SU-DHL-6 (cell line): Measurements from ENCODE around the gene IFNGR2.

Source experiments
- H2AFZ ChIP-seq: fragments of 200-600 bp; sonication (generic); 2 replicates; pipeline ENCODE4 v1.6.1; 2014; ENCODE audit warnings: low read depth, mild to moderate bottlenecking, moderate library complexity, mixed read lengths, antibody characterized with exemption, low read length; ENCODE audit not compliant: severe bottlenecking
- H3F3A ChIP-seq: fragments of 200-600 bp; shearing (Covaris generic); 2 replicates; pipeline ENCODE4 v1.6.0; 2016; ENCODE audit warnings: antibody characterized with exemption, mild to moderate bottlenecking; ENCODE audit not compliant: insufficient read depth
- H3K27ac ChIP-seq: fragments of 200-600 bp; sonication (generic); 2 replicates; pipeline ENCODE4 v1.5.1; 2016; ENCODE audit warnings: low read depth, mild to moderate bottlenecking, low read length, moderate library complexity, mixed read lengths
- H3K27me3 ChIP-seq: fragments of 200-600 bp; sonication (generic), shearing (Covaris generic); 2 replicates; pipeline ENCODE4 v1.6.0; 2014; ENCODE audit warnings: mild to moderate bottlenecking, low read length
- H3K36me3 ChIP-seq: fragments of 200-600 bp; sonication (generic); 2 replicates; pipeline ENCODE4 v1.6.1; 2014; ENCODE audit warnings: mild to moderate bottlenecking, low read length, mixed read lengths
- H3K4me2 ChIP-seq: fragments of 300-600, 200-600 bp; shearing (Covaris generic), sonication (generic); 2 replicates; pipeline ENCODE4 v1.6.0; 2014; ENCODE audit warnings: low read length, low read depth, mild to moderate bottlenecking; ENCODE audit not compliant: poor library complexity, severe bottlenecking
- H3K4me3 ChIP-seq: fragments of 200-600 bp; sonication (generic); 2 replicates; pipeline ENCODE4 v1.5.1; 2014; ENCODE audit warnings: antibody characterized with exemption, low read length, mild to moderate bottlenecking, mixed read lengths; ENCODE audit not compliant: insufficient read depth, poor library complexity, severe bottlenecking
- H3K79me2 ChIP-seq: fragments of 200-600 bp; sonication (generic); 2 replicates; pipeline ENCODE4 v1.6.1; 2014; ENCODE audit warnings: mild to moderate bottlenecking, low read length, moderate library complexity; ENCODE audit not compliant: insufficient read depth
- H3K9ac ChIP-seq: fragments of 200-600 bp; sonication (generic); 2 replicates; pipeline ENCODE4 v1.7.0; 2014; ENCODE audit warnings: mild to moderate bottlenecking, low read length
- H3K9me2 ChIP-seq: fragments of 200-600 bp; sonication (generic); replicated peaks from 2 replicates; pipeline ENCODE4 v1.6.1; 2014; ENCODE audit warnings: low read length; ENCODE audit not compliant: insufficient read depth
- H3K9me3 ChIP-seq: fragments of 200-600 bp; sonication (generic); 2 replicates; pipeline ENCODE4 v1.6.1; 2014; ENCODE audit warnings: low read length, mixed read lengths; ENCODE audit not compliant: insufficient read depth
- H4K20me1 ChIP-seq: fragments of 200-600 bp; sonication (generic); 2 replicates; pipeline ENCODE4 v1.6.1; 2014; ENCODE audit warnings: low read depth, mild to moderate bottlenecking, antibody characterized with exemption, low read length, moderate library complexity, mixed read lengths
- EZH2phosphoT487 ChIP-seq: fragments of 200-600 bp; sonication (generic), shearing (Covaris generic); conservative IDR thresholded peaks from 2 replicates; pipeline ENCODE4 v1.6.1; 2018; ENCODE audit warnings: mild to moderate bottlenecking, antibody characterized with exemption, low read length, moderate library complexity, mixed read lengths
- TF ChIP-seq, protein P1 (sequence below): fragments of 200-600 bp; sonication (generic); IDR thresholded peaks from one replicate; pipeline ENCODE4 v1.5.1; 2017; ENCODE audit warnings: antibody characterized with exemption, mild to moderate bottlenecking, low read length, moderate library complexity; ENCODE audit not compliant: insufficient read depth, poor library complexity, severe bottlenecking

The IFNGR2 gene

DNA sequence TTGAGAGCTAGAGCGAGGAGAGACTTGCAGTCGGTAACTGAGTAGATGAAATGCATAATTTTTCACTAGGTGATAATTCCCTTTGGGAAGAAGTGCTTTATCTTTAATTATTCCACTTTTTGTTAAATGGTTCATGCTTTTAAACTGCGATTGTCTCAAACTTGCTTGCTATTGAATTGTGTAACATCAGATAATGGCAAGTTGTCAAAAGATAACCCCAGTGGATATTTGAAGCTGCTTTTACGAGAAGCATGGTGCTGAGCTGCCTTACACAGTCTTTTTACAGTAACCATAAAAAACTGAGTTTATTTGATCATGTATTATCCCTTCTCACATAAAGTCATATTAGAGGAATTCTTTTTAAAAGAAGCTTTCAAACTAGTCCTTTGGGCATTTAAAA lies 46.4 kb downstream of the IFNGR2 start:
- H3K9me3 ChIP-seq = no peaks in the 10 kb centered on the region
- no peaks in the 10 kb centered on the region for H4K20me1 ChIP-seq
- H3K79me2 ChIP-seq = no peaks in the 10 kb centered on the region
- no peak for TF ChIP-seq EZH2phosphoT487
- TF ChIP-seq, protein P1, sequence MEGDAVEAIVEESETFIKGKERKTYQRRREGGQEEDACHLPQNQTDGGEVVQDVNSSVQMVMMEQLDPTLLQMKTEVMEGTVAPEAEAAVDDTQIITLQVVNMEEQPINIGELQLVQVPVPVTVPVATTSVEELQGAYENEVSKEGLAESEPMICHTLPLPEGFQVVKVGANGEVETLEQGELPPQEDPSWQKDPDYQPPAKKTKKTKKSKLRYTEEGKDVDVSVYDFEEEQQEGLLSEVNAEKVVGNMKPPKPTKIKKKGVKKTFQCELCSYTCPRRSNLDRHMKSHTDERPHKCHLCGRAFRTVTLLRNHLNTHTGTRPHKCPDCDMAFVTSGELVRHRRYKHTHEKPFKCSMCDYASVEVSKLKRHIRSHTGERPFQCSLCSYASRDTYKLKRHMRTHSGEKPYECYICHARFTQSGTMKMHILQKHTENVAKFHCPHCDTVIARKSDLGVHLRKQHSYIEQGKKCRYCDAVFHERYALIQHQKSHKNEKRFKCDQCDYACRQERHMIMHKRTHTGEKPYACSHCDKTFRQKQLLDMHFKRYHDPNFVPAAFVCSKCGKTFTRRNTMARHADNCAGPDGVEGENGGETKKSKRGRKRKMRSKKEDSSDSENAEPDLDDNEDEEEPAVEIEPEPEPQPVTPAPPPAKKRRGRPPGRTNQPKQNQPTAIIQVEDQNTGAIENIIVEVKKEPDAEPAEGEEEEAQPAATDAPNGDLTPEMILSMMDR = no peak
- H3K4me2 ChIP-seq = no peak overlapping the region
- no peaks in the 10 kb centered on the region for H3K27me3 ChIP-seq
- no peak overlapping the region for H3K9ac ChIP-seq
- H3F3A ChIP-seq = no peaks in the 10 kb centered on the region
- H3K36me3 ChIP-seq = no peaks in the 10 kb centered on the region
- no peak overlapping the region for H3K4me3 ChIP-seq
- H3K27ac ChIP-seq = no peak overlapping the region
- H2AFZ ChIP-seq = no peak overlapping the region
- H3K9me2 ChIP-seq = no peaks in the 10 kb centered on the region

DNA sequence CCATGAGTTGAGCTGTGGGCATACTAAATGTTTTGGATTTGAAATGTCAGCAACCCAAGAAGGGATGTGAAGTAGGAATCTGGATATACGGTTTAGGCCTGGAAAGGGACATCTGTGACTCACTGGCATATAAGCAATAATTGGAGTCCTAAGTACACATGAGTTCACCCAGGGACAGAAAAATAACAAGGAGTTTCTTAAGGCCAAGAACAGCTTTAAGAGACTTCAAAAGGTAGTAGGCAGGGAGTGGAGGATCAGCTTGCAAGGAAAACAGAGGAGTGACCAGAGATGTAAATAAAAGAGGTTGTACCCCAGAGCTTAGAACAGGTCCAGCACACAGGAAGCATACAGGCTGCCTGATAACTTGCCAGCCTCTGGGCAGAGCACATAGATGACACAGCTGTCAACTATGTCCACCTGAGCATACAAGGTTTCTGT lies 48.4 kb downstream of the IFNGR2 start:
- no peak for TF ChIP-seq EZH2phosphoT487
- TF ChIP-seq, protein P1 = no peak
- no peak overlapping the region for H2AFZ ChIP-seq
- no peak overlapping the region for H3K4me3 ChIP-seq
- no peak overlapping the region for H3K9ac ChIP-seq
- H3F3A ChIP-seq = no peaks in the 10 kb centered on the region; the same call in 1 of the 2 replicates
- no peaks in the 10 kb centered on the region for H3K27me3 ChIP-seq
- no peaks in the 10 kb centered on the region for H3K9me2 ChIP-seq
- no peak overlapping the region for H3K4me2 ChIP-seq
- H3K36me3 ChIP-seq = 0 out of 2 replicates have a peak, but pooled peaks cover 2% of the 10 kb centered on the region
- H3K27ac ChIP-seq = no peak overlapping the region
- no peaks in the 10 kb centered on the region for H4K20me1 ChIP-seq
- no peaks in the 10 kb centered on the region for H3K79me2 ChIP-seq
- H3K9me3 ChIP-seq = no peaks in the 10 kb centered on the region

DNA sequence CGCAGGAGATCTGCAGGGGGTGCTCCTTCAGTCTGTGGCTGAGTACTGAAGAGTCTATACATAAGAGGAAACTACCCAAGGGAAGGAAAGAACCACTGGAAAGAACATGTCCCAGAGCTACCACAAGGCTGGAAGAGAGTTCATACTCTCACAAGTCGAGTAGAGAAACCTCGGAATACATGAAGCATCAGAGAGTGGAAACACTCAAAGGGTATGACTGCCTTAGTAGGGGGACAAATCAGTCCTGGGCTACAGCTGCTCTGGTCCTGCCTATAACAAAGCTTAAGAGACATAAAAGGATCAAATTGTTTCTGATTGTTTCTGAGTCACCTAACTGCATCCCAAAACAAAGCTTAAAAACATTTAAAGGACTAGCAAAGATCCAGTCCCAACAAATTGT lies 49.1 kb downstream of the IFNGR2 start:
- Histone ChIP-seq H2AFZ (no peak overlapping the region), H3K79me2 (no peaks in the 10 kb centered on the region), H3K9ac (no peak overlapping the region), H3K4me3 (no peak overlapping the region), H3K9me3 (no peaks in the 10 kb centered on the region), H3F3A (no peaks in the 10 kb centered on the region; the same call in 1 of the 2 replicates), H3K36me3 (0 out of 2 replicates have a peak, but pooled peaks cover 2% of the 10 kb centered on the region), H3K27ac (no peak overlapping the region), H4K20me1 (no peaks in the 10 kb centered on the region), H3K4me2 (no peak overlapping the region), H3K9me2 (no peaks in the 10 kb centered on the region), H3K27me3 (no peaks in the 10 kb centered on the region)
- TF ChIP-seq, protein P1 = no peak
- no peak for TF ChIP-seq EZH2phosphoT487
